ENCODE measurements around the gene ZBTB17.

Gene ZBTB17

DNA sequence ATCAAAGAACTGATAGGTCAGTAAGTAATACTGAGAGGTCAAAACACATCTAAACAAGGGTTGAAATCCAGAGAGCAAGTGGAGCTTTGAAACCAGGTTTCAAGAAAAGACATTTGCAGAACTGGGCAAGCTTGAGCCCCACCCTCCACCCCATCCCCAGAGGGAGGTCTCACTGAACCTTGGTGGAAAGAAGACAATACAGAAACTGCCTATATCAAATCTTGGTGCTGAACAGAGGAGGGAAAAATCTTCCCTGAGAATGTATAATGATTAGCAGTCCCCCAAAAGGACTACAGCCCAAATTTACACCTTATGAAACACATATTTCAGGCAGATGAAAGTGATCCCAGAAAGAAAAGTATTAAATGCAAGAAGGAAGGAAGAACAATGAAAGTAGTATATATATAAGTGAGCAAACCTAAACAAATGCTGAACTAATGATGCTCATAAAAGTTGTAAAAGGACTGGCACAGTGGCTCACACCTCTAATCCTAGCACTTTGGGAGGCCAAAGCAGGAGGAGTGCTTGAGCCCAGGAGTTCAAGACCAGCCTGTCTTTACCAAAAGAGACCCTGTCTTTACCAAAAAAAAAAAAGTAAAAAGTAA, 12.4 kb downstream of the ZBTB17 start:
- TF ChIP-seq, protein P1, sequence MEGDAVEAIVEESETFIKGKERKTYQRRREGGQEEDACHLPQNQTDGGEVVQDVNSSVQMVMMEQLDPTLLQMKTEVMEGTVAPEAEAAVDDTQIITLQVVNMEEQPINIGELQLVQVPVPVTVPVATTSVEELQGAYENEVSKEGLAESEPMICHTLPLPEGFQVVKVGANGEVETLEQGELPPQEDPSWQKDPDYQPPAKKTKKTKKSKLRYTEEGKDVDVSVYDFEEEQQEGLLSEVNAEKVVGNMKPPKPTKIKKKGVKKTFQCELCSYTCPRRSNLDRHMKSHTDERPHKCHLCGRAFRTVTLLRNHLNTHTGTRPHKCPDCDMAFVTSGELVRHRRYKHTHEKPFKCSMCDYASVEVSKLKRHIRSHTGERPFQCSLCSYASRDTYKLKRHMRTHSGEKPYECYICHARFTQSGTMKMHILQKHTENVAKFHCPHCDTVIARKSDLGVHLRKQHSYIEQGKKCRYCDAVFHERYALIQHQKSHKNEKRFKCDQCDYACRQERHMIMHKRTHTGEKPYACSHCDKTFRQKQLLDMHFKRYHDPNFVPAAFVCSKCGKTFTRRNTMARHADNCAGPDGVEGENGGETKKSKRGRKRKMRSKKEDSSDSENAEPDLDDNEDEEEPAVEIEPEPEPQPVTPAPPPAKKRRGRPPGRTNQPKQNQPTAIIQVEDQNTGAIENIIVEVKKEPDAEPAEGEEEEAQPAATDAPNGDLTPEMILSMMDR (IDR thresholded peaks at IDR 0.05; ENCODE audit: low read depth, low read length): no peak
- DNase-seq (ENCODE audit: extremely low read depth, low read depth): no peak

DNA sequence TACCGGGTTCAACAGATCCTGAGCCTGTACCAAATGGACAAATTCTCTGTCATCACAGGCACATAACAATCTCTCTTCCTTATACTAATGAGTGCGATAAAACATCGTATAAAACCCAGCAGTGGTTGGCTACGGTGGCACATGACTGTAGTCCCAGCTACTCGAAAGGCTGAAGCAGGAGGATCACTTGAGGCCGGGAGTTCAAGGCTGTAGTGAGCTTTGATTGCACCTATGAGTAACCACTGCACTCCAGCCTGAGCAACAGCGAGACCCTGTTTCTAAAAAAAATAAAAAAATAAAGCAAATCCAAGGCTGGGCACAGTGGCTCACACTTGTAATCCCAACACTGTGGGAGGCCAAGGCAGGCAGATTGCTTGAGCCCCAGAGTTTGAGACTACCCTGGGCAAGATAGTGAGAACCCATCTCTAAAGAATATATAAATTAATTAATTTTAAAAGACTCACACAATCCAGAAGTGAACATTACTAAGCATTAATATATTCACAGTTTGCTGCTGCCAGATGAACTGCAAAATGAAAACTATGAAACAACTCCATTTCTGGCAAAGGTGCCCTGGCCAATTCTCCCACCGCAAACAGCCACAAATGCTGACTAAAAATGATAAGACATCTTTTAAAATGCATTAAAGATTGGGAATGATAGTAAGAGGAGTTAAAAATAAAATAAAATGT, 13.1 kb downstream of the ZBTB17 start:
- TF ChIP-seq, protein P1 (IDR thresholded peaks at IDR 0.05; ENCODE audit: low read depth, low read length): no peak

DNA sequence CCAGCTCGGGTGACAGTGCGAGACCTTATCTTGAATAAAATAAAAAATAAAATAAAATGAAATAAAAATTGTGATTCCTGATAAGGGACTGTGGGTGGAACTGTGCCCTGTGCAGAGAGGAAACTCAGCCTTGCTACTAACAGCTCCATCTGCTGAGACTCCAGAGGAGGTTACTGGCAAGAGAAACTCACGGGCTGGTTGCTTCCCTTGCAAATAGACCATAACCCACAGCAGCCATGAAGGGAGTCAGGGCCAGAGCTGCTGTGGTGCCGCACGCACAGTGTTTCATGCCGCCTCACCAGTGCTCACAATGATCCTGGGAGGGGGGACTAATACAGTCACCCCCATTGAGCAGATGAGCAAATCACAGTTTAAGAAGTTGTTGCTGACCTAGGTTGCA, 13.7 kb downstream of the ZBTB17 start:
- TF ChIP-seq, protein P1 (IDR thresholded peaks at IDR 0.05; ENCODE audit: low read depth, low read length): peak; percentile 14; the same call in 1 of the 2 replicates
- no peak for DNase-seq (ENCODE audit: extremely low read depth, low read depth)

More for the DNA sequence above, 13.1 kb downstream of the ZBTB17 start:
- no peak for DNase-seq (ENCODE audit: extremely low read depth, low read depth)

DNA sequence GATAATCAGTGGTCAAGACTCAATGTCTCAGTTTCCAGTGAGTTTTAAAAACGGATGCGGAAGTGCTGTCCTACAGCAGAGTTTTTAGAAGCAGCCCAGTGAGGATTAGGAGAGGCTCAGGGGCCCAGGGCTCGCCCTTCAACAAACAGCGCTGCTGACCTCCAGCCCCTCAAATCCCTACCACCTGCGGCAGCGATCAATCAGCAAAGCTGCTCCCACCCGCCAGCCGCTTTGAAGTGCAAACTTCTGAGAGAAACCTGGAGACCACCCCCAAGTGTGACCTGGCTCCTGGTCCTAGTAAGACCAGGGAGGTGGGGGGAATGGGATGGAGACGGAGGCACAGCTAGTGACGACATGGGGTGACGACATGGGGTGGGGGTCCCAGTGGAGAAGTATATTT, 14.4 kb downstream of the ZBTB17 start:
- DNase-seq (ENCODE audit: extremely low read depth, low read depth): no peak
- TF ChIP-seq, protein P1 (IDR thresholded peaks at IDR 0.05; ENCODE audit: low read depth, low read length): no peak

DNA sequence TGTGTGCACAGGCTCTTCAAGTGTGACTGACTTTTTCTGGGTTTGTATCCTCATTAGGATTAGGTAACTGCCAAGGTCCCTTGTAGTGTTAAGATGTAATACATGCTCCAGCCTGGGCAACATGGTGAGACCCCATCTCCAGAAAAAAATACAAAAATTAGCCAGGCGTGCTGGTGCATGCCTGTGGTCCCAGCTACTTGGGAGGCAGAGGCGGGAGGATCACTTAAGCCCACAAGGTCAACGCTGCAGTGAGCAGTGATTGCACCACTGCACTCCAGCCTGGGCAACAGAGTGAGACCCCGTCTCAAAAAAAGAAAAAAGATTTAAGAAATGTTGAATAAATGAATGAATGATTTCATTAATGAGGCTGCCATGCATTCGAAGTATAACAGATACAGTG, 15.1 kb downstream of the ZBTB17 start:
- TF ChIP-seq, protein P1 (IDR thresholded peaks at IDR 0.05; ENCODE audit: low read depth, low read length): no peak
- DNase-seq (ENCODE audit: extremely low read depth, low read depth): no peak

DNA sequence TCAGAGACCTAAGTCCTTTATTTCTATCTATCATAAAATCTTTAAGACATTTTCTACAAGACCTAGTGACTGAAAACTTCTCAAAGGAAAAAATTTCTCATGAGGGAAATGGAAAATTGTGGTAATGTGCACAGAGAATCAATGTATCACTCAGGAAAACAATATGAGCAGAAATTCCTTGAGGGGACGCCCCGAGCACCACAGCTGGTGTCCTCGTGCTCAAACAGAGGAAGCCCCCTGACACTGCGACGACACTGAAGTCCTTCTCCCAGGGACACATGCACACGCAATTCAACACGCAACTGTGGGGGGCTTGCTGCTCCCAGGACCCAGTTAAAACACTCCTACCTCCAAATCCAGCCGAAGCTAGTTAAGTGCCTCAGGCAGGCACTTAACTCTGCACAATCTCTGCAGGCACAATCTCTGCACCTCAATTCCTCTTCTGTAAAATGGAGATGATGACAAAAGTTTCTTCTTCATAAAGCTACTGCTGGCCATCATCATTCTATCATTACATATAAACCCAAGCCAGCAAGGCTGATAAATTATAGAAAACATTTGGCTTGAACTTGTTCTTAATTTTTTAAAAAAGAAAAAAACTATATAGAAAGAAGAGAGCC, 16.0 kb downstream of the ZBTB17 start:
- DNase-seq (ENCODE audit: extremely low read depth, low read depth): no peak
- TF ChIP-seq, protein P1 (IDR thresholded peaks at IDR 0.05; ENCODE audit: low read depth, low read length): no peak

DNA sequence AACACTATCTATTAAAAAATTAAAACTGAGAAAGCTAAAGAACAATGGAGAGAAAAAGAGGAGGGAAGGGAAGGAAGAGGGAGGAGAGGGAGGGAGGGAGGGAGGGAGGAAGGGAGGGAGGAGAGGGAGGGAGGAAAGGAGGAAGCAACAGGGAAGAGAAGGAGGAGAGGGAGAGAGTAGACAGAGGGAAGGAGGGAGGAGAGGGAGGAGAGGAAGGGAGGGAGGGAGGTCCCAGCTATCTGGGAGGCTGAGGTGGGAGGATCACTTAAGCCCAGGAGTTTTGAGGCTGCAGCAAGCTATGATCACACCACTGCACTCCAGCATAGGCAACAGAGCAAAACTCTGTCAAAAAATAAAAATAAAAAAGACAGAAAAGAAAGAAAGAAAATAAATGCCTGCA, 16.5 kb downstream of the ZBTB17 start:
- TF ChIP-seq, protein P1 (IDR thresholded peaks at IDR 0.05; ENCODE audit: low read depth, low read length): no peak
- DNase-seq (ENCODE audit: extremely low read depth, low read depth): no peak

Data from AG09319 (cell line).